ENCODE measurements around the gene THBD. TPM values are rescaled to one million over a fixed set of nuclear protein-coding genes. Genes with fewer than 3 reads are reported as not detected.

Gene THBD
- total RNA-seq, 1 experiment from 2014 or later = 0.28 TPM

DNA sequence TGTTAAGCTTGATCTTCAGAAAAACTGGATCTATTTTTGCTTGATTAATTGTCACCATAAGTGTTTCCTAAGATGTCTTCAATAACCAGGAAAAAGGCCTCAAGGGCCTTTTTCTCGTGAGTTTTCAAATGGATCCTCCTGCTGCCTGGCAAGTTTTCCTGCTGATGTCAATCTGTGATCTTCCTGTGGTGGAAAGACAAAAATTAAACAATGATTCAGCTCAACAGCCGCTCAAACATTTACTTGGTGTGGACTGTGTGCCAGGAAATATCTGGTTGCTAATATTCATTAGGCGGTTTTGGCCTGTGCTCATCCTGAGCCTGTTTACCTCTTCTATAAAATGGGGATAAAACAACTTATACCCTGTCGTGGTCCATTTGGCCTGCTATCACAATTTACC, 49.7 kb downstream of the THBD start:
- Histone ChIP-seq H2AK5ac (ENCODE audit: insufficient read length, low read length) (no peak overlapping the region), H2BK5ac (ENCODE audit: insufficient read length, low read length) (no peak overlapping the region), H3K14ac (ENCODE audit: insufficient read depth, low read length) (no peak overlapping the region), H3T11ph (ENCODE audit: low read length) (no peak overlapping the region), H3K9ac (ENCODE audit: extremely low read depth, insufficient read length, low read length) (no peak overlapping the region), H4K5ac (ENCODE audit: insufficient read length, low read depth, low read length) (no peak overlapping the region), H3K4me2 (ENCODE audit: insufficient read depth, insufficient read length, low read length) (no peak overlapping the region), H3K27me3 (ENCODE audit: insufficient read depth, low read length) (no peaks in the 10 kb centered on the region), H3K27ac (ENCODE audit: insufficient read length, low read depth, low read length) (no peak overlapping the region), H2BK120ac (ENCODE audit: low read depth, low read length, poor library complexity, severe bottlenecking) (no peak overlapping the region), H3K23me2 (ENCODE audit: insufficient read length, low read depth, low read length, poor library complexity, severe bottlenecking) (no peaks in the 10 kb centered on the region), H2BK15ac (ENCODE audit: low read depth, low read length) (no peak overlapping the region), H4K20me1 (ENCODE audit: control insufficient read depth, insufficient read depth, insufficient read length) (no peaks in the 10 kb centered on the region), H2BK20ac (ENCODE audit: low read depth, low read length, poor library complexity, severe bottlenecking) (no peak overlapping the region), H2AFZ (ENCODE audit: low read length) (no peak overlapping the region), H4K8ac (replicated peaks; ENCODE audit: insufficient read length, low read depth, low read length) (no peak overlapping the region), H3K4ac (ENCODE audit: low read depth, low read length) (no peak overlapping the region), H3K56ac (ENCODE audit: insufficient read length, low read depth, low read length) (no peak overlapping the region), H3K79me1 (ENCODE audit: insufficient read depth, low read depth, low read length, poor library complexity, severe bottlenecking) (no peaks in the 10 kb centered on the region), H4K91ac (ENCODE audit: insufficient read length, low read depth, low read length) (no peak overlapping the region), H2BK12ac (ENCODE audit: insufficient read length, low read depth, low read length) (no peak overlapping the region), H3K4me1 (ENCODE audit: insufficient read depth, low read length) (no peaks in the 10 kb centered on the region), H3K18ac (ENCODE audit: insufficient read length, low read depth, low read length) (no peak overlapping the region), H3K23ac (ENCODE audit: insufficient read length, low read depth, low read length) (no peak overlapping the region), H3K79me2 (ENCODE audit: insufficient read depth, low read length) (no peaks in the 10 kb centered on the region), H3K9me3 (ENCODE audit: control insufficient read depth, low read depth, low read length) (no peaks in the 10 kb centered on the region)
- DNase-seq = no peak
- Mint-ChIP-seq H3K27ac (no peak overlapping the region), H3K36me3 (ENCODE audit: insufficient read depth in 1 of 3, low read depth in 3 of 3) (no peaks in the 10 kb centered on the region), H3K4me3 (no peak overlapping the region), H3K27me3 (ENCODE audit: low read depth) (peaks cover 4% of the 10 kb centered on the region), H3K4me1 (peaks cover 0 to 2% of the 10 kb centered on the region in 2 experiments; a peak in 3 of 4 replicates), H3K9me3 (peaks cover 0 to 3% of the 10 kb centered on the region in 2 experiments; a peak in 2 of 5 replicates)
- no CpG with 5 or more reads among the region's 4 CpGs for WGBS (ENCODE audit: extremely low coverage, insufficient read length, low lambda C conversion rate)
- TF ChIP-seq, protein P1, sequence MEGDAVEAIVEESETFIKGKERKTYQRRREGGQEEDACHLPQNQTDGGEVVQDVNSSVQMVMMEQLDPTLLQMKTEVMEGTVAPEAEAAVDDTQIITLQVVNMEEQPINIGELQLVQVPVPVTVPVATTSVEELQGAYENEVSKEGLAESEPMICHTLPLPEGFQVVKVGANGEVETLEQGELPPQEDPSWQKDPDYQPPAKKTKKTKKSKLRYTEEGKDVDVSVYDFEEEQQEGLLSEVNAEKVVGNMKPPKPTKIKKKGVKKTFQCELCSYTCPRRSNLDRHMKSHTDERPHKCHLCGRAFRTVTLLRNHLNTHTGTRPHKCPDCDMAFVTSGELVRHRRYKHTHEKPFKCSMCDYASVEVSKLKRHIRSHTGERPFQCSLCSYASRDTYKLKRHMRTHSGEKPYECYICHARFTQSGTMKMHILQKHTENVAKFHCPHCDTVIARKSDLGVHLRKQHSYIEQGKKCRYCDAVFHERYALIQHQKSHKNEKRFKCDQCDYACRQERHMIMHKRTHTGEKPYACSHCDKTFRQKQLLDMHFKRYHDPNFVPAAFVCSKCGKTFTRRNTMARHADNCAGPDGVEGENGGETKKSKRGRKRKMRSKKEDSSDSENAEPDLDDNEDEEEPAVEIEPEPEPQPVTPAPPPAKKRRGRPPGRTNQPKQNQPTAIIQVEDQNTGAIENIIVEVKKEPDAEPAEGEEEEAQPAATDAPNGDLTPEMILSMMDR (conservative IDR thresholded peaks at IDR 0.05) = no peak
